HepG2 (cell line): Measurements from ENCODE around the gene POFUT2. TPM values are rescaled to one million over a fixed set of nuclear protein-coding genes. Genes with fewer than 3 reads are reported as not detected.
A peak's percentile ranks its signal among the peaks of the same experiment; 100 is the strongest.

Experiments
- ATF1 ChIP-seq: IDR thresholded peaks from 2 replicates; pipeline ENCODE4 v1.6.1; 2016; ENCODE audit warnings: mild to moderate bottlenecking, control low read depth
- BRD4 ChIP-seq: sonication (generic); formaldehyde crosslinking; IDR thresholded peaks from 2 replicates; pipeline ENCODE4 v1.4.0; 2020; ENCODE audit warnings: missing genetic modification reagents
- CC2D1A ChIP-seq: sonication (generic); formaldehyde crosslinking; IDR thresholded peaks from 2 replicates; pipeline ENCODE4 v1.8.1; 2023; ENCODE audit warnings: mild to moderate bottlenecking, missing genetic modification reagents
- CCDC6 ChIP-seq: sonication (generic); formaldehyde crosslinking; IDR thresholded peaks from 2 replicates; pipeline ENCODE4 v1.8.1; 2022; ENCODE audit warnings: mild to moderate bottlenecking, missing genetic modification reagents, moderate library complexity
- CEBPB ChIP-seq: IDR thresholded peaks from 2 replicates; pipeline ENCODE4 v1.6.1; 2011; ENCODE audit warnings: low read depth, low read length, improper control_type of control experiment, borderline replicate concordance
- FOXP4 ChIP-seq: sonication (generic); formaldehyde crosslinking; IDR thresholded peaks from 2 replicates; pipeline ENCODE4 v1.4.0; 2020; ENCODE audit warnings: missing genetic modification reagents
- MAX ChIP-seq: IDR thresholded peaks from 2 replicates; pipeline ENCODE4 v1.6.1; 2012; ENCODE audit warnings: inconsistent platforms
- MNT ChIP-seq: fragments of 450-650 bp; IDR thresholded peaks from 2 replicates; pipeline ENCODE4 v1.6.1; 2016
- TBX3 ChIP-seq: fragments of 450-650 bp; IDR thresholded peaks from 2 replicates; pipeline ENCODE4 v1.6.1; 2017; ENCODE audit warnings: antibody characterized with exemption, mild to moderate bottlenecking, inconsistent platforms, borderline replicate concordance
- UBTF ChIP-seq: sonication (generic); formaldehyde crosslinking; IDR thresholded peaks from 2 replicates; pipeline ENCODE4 v1.4.0; 2020; ENCODE audit warnings: mild to moderate bottlenecking, missing genetic modification reagents
- ZKSCAN8 ChIP-seq: IDR thresholded peaks from 2 replicates; pipeline ENCODE4 v1.6.1; 2016; ENCODE audit warnings: borderline replicate concordance, missing genetic modification reagents, missing compliant biosample characterization
- ZNF160 ChIP-seq: sonication (generic); formaldehyde crosslinking; IDR thresholded peaks from 2 replicates; pipeline ENCODE4 v1.8.0; 2022; ENCODE audit warnings: mild to moderate bottlenecking, inconsistent platforms, missing genetic modification reagents
- ZNF350 ChIP-seq: sonication (generic); formaldehyde crosslinking; IDR thresholded peaks from 2 replicates; pipeline ENCODE4 v1.4.0; 2020; ENCODE audit warnings: mild to moderate bottlenecking, low read depth, missing genetic modification reagents, borderline replicate concordance
- ZNF672 ChIP-seq: sonication (generic); formaldehyde crosslinking; IDR thresholded peaks from 2 replicates; pipeline ENCODE4 v1.8.1; 2022; ENCODE audit warnings: missing genetic modification reagents
- ZNF687 ChIP-seq: sonication (generic); formaldehyde crosslinking; IDR thresholded peaks from 2 replicates; pipeline ENCODE4 v1.5.1; 2020; ENCODE audit warnings: mild to moderate bottlenecking, missing genetic modification reagents, moderate library complexity
- ZNF746 ChIP-seq: sonication (generic); formaldehyde crosslinking; IDR thresholded peaks from 2 replicates; pipeline ENCODE4 v1.8.0; 2022; ENCODE audit warnings: mild to moderate bottlenecking, missing genetic modification reagents
- polyA plus RNA-seq, 8 experiments: library from polyadenylated mRNA; depleted of rRNA in 3 of 8; stranded (reverse) in 7 of 8; unstranded in 1 of 8; fragments of >200 nt; fragmentation: Illumina TruSeq in 4 of 8; extraction: Trizol in 4 of 8; gene quantifications; 2 replicates each; pipeline versions ENCODE4 v1.2.1 to v1.2.3, GENCODE V29; 2011 to 2016; ENCODE audit warnings: low read depth in 4 of 8, missing spikeins in 1 of 8, mixed read lengths in 1 of 8; ENCODE audit not compliant: insufficient read depth in 1 of 8
- total RNA-seq, 5 experiments: library from RNA; depleted of rRNA; stranded (reverse); fragments of >200 nt; fragmentation: Illumina TruSeq; extraction: Trizol; gene quantifications; 2 replicates each; pipeline ENCODE4 v1.2.3, GENCODE V29; 2016; ENCODE audit warnings: low read depth in 1 of 5

Gene POFUT2
- total and polyA plus RNA-seq, 2 of the 13 experiments (the other 11 are each of a cell fraction or from before 2014, with no cell fraction given): 22.8 to 24.0 TPM

GRCh38 chr21:45318556-45319404, 31.1 kb upstream of the POFUT2 start (continued):
- peak; percentile 77 for TF ChIP-seq FOXP4 (CRISPR knock-in tag)
- peak; percentile 71; the same call in 1 of the 2 replicates for TF ChIP-seq BRD4 (CRISPR knock-in tag)
- peak; percentile 82; the same call in 1 of the 2 replicates for TF ChIP-seq ZNF350 (CRISPR knock-in tag)
- TF ChIP-seq ZNF672 (CRISPR knock-in tag): no peak
- TF ChIP-seq ZNF160 (CRISPR knock-in tag): no peak
- TF ChIP-seq ZNF687 (CRISPR knock-in tag): peak; percentile 99
- TF ChIP-seq MAX: peak; percentile 90
- peak; percentile 83; the same call in 1 of the 2 replicates for TF ChIP-seq ZNF746
- no peak for TF ChIP-seq TBX3
- TF ChIP-seq UBTF: peak; percentile 73
- TF ChIP-seq CEBPB: no peak
- TF ChIP-seq MNT: no peak
- TF ChIP-seq CCDC6 (CRISPR knock-in tag): no peak
- no peak for TF ChIP-seq ZKSCAN8 (CRISPR knock-in tag)
- TF ChIP-seq CC2D1A: no peak
- TF ChIP-seq ATF1 (CRISPR knock-in tag): no peak
